GM19324 (cell line): ENCODE measurements around the gene TMTC1.

ENCODE experiments used
- ATAC-seq: cut with Tn5 transposase; IDR thresholded peaks from one replicate; pipeline ENCODE4 v1.9.1; 2021; ENCODE audit warnings: mild to moderate bottlenecking, moderate library complexity; ENCODE audit not compliant: unreplicated experiment, low FRiP score

The TMTC1 gene

DNA sequence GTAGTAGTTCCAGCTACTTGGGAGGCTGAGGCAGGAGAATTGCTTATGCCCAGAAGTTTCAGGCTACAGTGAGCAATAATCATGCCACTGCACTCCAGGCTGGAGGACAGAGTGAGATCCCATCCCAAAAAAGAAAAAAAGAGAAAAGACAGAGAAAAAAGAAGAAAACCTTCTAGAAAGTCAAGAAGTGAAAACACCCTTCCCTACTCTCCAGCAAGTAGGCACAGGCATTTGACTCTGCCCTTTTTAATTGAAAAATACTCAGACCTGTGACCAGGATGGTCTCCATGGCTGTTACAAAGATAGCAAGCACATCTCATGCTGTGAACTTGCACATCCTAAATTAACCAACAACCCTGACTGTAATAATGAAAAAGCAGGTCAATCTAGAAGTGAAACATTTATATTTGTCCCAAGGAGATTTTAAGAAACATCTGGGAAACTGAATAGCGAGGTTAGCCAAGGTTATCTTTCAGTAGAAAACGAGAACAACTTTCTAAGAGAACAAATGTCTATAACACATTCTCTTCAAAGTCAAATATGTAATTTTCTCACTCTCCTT, 2.0 kb downstream of the TMTC1 start:
- ATAC-seq, result peak; percentile 0

DNA sequence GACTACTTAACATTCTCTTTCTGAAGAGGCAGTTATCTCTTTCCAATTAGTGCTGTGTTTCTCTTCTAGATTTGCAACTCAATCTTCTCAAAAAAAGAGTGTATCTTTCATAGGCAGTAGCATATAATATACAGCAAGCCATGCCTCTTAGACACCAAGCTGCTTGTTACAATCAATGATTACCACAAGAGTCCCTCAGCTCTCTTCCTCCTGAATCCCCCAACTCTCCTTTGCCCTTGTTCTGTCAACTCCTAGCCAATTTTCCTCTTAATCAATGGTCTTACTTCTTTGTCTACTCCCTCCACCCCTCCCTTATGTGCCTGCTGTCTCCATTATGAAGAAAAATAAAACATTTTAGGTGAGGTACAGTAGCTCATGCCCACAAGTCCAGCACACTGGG, 2.6 kb downstream of the TMTC1 start:
- no peak for ATAC-seq

DNA sequence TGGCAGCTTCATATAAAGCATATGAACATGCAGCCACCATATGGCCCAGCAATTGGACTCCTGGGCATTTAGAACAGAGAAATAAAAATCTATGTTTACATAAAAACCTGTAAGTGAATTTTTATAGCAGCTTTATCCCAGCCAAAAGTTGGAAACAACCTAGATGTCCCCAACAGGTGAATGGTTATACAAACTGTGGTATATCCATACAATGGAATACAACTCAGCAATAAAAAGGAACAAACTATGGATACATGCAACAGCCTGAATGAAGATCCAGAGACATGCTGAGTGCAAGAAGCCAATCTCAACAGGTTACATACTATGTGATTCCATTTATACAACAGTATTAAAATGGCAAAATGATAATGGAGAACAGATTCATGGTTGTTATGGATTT, 3.7 kb downstream of the TMTC1 start:
- ATAC-seq, result no peak

DNA sequence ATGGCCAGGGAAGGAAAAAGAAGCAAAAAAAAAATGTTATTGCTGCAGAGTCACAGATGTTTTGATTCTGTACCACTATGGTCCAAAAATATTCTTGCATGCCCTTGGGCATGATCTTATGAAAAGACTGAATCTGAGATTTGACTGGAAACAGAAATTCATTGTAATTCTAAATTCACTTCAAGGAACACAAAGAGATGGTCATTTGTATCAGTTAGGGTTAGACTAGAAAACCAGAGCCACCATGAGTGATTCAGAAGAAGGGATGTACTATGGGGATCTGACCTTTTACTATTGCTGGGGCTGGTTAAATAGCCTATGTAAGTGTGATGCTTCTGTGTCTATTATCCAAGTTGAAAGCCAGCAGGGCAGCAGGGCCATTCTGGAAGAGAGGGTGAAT, 5.2 kb downstream of the TMTC1 start:
- no peak for ATAC-seq

DNA sequence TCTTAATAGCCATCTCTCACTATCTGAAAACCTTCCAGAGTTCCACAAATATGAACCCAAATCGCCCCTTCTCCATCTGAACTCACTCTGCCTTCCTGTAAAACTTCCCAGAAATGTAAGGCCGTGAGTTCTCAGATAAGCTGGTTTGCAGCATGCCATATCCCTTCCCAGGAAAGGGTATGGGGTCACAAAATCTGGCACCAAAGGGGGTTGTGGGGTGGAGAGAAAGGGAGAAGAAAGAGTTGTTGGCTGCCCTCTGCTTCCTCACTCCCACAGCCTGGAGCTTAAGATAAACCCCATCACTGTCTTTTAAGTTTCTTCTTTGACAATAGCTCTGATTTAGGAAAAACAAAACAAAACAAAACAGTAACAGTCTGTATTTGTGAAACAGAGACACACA, 10.7 kb downstream of the TMTC1 start:
- ATAC-seq, result no peak

DNA sequence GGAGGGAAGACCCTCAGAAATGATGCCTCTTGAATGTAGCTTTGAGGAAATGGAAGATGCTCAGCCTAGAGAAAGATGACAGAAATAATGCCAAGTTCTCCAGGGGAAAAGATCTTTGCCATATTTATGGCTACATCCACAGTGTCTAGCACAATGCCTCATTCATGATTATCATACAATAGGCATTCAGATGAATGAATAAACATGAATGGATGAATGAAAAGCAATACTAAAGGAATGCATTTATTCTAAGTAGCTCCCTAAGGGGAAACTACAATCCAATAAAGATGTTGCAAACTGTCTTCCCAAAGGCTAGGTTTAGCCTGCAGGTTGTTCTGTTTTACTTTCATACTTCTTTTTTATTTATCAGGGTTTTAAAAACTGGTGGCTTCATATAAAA, 12.0 kb downstream of the TMTC1 start:
- ATAC-seq, result no peak

DNA sequence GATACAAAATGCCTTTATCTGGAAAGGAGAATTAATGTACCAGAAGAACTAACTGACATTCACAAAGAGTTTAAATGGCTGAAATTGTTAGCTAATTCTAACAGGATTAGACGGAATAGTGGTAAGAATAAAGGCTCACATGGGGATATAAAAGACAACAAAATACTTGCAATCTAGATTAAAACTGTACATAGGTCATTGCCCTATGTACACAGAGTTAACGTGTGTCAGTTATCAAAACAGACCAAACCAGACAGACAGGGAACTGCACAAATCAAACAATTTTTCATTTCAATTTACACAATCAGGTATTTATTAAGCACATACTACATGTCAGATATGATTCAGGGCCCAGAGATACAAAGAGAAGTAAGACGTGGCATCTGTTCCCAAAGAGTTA, 12.6 kb downstream of the TMTC1 start:
- no peak for ATAC-seq

DNA sequence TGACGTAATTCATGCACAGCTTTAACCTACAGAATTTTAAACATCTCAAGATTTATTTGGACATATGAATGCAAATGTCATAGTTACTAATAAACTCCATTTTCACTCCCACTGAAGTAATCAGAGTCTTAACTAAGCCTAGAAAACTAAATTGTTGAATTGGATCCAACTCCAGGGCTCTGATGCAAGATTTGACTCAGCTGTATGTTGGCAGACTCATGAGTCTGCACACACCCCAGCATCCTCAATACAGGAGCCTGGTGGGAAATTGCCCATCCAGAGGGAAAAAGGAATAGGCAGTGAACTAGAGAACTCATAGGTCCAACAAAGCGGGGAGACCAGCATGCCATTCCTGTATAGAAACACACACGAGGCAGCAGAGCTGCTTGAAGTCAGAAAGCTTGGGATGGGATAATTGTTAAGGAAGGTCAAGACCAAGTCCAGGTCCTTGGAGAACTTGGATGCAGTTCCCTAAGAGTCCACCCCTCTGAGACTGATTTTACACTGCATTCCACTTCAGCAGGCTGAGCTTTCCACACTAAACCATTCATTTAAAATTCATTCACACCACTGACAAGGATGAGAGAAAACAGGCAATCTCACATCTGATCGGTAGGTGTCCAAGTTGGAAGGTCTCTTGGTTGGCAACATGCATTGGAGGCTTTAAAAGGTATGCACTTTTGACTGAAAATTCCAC, 14.4 kb downstream of the TMTC1 start:
- no peak for ATAC-seq

DNA sequence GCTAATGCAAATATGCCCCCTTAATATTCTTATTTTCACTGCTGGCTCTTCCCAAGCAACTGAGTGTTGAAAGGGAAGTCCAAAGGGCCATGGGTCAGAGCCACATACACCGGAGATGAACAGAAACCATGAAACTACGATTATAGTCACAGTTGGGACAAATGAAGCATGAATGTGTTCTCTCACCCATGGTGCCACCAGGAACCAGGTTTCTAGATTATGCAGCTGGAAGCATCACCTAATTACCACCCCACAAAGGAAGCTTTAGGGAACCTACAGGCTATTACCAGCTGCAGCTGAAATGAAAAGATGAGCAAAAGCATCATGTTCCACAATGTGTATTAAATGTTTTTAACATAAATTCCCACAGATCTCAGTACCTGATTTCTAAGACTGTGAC, 15.4 kb downstream of the TMTC1 start:
- ATAC-seq, result no peak

DNA sequence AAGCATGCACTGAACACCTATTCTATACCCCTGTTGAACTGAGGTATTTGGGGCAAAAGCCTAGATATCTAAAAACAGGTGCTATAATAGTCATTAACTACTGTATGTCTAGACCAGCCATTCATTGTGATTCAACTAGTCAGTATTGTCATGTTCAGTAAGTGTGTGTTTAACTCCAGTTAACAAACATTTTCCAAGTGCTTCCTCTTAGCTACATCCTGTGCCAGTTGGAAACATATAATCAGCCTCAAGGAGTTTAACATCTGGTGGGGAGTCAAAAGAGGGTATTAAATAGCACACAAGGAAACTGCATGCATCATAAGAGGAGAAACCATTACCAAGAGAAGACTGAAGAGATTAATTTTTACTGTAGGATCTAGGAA, 20.4 kb downstream of the TMTC1 start:
- ATAC-seq, result no peak

DNA sequence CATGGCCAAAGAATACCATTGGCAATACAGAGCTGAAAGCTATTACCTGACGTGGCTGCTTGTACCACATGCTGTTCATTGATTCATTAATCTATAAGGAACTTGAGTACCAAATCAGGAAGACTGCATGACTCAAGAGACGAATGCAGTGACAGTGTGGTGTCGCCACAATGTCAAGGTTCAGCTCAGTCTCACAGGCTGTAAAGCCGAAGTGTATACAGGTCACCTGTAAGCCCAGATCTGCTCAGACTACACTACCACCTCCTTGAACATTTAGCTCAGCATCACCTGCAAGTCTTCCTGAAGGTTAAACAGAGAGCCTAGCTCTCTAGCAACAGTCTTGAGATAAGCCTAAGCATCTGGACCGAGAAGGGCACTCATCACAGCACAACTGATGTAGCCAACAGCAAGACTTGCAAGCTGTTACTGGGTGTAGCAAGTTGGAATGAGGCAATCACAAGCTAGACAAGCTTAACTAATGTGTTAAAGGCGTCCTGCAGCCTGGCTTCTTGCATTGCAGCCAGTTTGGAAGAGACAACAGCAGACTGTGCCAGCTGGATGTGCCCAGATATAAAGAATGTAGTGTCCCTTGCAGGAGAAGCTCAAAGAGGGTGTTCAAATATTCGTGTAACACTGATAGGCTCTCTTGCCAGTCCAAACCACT, 21.0 kb downstream of the TMTC1 start:
- no peak for ATAC-seq

DNA sequence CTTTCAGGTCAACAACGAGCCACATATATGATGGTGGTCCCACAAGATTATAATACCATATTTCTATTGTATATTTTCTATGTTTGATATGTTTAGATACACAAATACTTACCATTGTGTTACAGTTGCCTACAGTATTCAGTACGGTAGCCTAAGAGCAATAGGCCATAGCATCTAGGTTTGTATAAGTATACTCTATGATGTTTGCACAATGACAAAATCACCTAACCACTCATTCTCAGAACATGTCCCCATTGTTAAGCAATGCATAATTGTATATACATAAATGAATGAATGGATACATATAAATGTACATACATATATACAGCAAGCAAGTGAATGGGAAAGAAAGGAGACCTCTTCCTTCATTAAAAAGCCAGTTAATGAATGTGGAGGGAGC, 23.8 kb downstream of the TMTC1 start:
- ATAC-seq, result no peak

DNA sequence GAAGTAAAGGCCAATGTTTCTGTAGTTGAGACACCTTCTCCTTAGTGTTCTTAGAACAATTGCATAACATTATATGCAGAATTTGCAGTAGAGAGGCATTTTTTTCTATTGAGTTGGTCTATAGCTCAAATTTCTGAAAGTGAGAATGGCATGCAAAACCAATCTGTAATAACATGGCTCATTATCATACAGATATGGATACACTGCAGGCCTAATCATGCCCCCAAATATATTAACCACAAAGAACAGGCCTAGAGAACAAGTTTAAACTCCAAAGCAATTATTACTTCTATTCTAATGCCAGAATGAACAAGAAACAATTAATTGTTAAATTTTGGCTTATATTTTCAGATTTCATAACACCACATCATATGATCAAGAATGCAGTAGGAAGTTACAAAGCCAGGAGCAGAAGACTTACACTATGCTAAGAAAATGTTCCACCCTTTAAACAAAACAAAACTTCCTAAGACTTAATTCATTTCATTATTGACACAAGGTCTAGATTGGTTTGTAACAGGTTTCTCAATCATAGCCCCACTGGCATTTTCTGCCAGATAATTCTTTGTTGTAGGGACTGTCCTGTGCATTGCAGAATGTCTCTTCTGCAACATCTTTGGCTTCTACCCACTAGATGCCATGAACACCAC, 26.9 kb downstream of the TMTC1 start:
- ATAC-seq, result no peak

DNA sequence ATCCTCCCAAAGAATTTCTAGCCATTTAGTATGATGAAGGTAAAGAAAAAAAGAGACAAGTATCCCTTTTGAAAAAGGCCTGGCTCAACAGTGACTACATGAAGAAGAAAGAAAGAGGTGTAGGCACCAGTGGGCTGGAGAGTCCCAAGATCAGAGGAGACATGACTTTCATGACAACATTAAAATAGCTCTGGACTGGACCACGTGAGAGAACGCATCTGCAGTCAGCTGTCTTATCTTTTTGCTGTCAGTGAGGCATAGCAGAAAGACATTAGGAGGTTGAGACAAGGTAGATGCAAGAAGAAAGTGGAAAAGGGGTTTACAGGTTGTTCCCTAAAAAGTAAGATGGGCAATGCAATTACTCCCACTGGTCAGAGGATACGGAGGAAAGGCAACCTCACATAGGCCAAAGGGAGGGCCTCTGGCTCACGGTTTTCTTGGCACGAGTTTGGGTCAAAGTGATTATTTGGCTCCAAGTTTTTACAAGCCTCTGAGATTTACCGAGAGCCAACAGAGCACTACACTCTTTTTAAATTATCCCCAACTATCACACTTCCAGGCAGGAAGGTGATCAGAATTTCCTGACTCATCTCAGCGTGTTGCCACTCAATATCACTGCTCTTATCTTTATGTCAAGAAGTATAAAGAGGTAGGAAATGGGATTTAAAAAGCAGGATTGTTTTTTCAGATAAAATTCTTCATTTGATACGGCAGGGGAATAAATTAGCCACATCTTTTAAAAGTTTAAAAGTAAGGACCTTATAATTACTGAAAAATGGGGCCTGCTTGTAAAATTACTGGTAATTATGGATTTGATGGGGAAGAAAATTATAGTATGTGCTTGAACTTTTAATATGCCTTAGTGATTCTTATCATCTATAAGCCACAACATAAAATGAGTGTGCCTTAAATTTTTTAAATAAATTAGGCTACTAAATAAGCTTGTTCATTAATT, 29.2 kb downstream of the TMTC1 start:
- ATAC-seq, result no peak

DNA sequence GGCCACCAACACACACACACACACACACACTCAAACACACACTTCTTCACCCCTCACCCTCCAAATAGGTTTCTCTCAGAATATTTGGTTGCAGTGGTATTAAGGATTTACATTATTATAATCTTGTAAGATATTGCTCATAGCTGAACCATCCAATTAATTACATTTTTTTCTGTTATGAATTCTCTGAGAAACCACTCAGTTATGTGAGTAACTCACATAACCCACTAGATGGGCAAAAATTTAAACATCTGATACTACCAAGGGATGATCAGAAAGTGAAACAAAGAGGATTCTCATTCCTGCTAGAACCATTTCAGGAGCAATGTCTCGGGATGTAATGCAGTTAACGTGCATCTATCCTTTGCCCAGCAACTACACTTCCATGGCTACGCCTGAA, 31.6 kb downstream of the TMTC1 start:
- ATAC-seq, result no peak

DNA sequence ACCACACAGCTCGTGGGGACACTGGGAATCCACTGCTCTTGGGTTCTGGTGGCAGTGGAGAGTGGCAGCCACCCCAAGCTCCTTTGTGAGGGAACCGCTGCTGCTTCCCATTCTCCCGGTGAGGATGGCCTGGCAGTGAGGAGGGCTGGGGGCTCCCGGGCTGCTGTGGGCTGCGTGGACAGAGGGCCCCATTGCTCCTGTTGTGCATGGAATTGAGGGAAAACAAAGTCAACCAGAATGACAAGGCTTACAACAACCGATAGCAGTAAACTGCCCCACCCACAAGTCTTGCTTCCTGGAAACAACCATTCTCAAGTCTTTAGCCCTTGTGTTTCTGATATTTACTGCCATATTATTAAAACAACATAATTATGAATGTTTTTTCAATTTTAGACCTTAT, 32.1 kb downstream of the TMTC1 start:
- no peak for ATAC-seq

DNA sequence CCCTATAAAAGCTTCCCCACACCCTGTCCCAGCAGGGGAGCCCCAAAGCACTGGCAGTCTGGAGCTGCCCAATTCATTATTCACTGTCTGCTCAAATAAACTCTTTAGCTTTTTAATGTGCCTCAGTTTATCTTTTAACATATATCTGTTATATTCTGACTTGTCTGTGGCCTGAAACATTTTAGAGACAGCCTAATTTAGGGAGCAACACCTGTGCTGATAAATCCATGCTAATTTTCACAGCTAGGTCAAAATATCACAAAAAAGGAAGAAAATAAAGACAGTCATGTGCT, 32.9 kb downstream of the TMTC1 start:
- no peak for ATAC-seq

DNA sequence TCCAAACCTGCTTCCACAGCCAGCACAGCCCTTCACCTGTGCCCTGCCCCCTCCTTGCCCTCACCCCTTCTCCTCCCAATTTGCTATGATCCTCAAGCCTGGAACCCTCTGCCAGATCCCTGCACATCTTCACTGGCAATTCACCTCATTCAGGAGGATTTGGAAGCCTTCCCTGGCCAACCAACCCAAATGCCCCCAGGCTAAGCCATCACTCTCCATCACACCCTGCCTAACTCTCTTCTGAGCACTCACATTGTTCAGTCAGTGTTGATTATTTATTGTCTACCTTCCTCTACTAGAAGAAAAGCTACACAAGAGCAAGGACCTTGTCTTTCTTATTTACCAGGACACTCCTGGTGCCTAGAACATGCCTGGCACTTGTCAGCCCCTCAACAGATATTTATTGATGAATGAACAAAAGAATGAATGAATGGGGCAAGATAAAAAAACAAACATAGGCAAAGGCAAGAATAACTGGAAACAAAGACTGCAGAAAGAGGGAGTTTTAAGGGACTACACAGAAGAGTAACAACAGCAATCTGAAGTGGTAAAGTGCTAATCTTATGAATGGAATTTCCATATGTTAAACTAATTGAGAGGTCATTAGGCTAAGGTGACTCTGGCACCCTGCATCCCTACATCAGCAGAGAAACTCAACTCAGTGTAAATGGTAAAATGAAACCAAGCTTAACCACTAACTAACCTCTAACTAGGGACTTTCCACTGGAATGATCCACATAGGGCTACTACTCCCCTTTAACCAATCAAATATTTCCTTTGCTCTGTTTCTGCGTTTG, 33.4 kb downstream of the TMTC1 start:
- ATAC-seq, result peak; percentile 87

DNA sequence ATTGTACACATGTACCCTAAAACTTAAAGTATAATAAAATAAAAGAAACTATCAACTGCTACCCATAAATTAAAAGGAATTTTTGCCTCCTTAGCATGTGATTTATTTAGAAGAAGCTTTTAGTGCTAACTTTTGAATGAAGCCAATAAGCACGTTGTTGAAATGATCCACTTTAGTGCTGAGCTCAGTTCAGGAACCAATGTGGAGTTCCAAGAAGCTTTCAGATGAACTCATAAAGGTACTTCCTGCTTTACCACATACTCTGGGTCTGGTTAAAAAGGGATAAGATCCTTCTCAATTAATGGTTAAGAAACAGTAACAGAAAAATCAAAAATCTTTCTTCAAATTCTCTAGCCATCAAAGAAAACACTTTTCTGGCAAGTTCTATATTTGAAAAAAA, 39.4 kb downstream of the TMTC1 start:
- no peak for ATAC-seq

DNA sequence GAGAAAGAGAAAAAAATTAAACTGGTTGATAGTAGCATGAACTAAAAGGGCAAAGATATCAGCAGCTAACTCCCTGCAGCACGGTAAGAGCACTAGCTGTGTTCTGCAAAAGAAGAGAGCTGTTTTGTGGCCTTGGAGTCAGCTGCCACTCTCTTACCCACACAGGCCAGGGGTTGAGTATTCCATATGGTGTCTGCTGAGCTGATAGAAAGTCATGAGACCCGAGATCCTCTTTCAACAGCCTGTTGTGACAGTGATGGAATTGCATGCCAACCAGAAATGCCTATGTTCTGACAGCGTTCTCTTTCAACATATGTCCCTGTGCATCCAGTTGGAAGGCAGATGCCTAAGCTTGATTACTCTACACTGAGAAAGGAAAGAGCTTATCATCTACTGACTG, 39.9 kb downstream of the TMTC1 start:
- ATAC-seq, result no peak
